Fibroblast of pulmonary artery (primary cell): ENCODE results near the gene GDPD3.
A peak's percentile ranks its signal among the peaks of the same experiment; 100 is the strongest.

Experiments
- DNase-seq: peaks from one replicate; pipeline ENCODE4 v3.0.0-alpha.2; 2010; ENCODE audit warnings: low read depth
- H3K4me3 ChIP-seq: replicated peaks from 2 replicates; pipeline ENCODE4 v1.5.1; 2011; ENCODE audit warnings: low read depth, mild to moderate bottlenecking, control low read depth, low read length, moderate library complexity
- TF ChIP-seq, protein P1 (sequence below): IDR thresholded peaks from 2 replicates; pipeline ENCODE4 v1.5.1; 2011; ENCODE audit warnings: mild to moderate bottlenecking, control low read depth, low read length, inconsistent platforms; ENCODE audit errors: missing control alignments

Gene GDPD3

DNA sequence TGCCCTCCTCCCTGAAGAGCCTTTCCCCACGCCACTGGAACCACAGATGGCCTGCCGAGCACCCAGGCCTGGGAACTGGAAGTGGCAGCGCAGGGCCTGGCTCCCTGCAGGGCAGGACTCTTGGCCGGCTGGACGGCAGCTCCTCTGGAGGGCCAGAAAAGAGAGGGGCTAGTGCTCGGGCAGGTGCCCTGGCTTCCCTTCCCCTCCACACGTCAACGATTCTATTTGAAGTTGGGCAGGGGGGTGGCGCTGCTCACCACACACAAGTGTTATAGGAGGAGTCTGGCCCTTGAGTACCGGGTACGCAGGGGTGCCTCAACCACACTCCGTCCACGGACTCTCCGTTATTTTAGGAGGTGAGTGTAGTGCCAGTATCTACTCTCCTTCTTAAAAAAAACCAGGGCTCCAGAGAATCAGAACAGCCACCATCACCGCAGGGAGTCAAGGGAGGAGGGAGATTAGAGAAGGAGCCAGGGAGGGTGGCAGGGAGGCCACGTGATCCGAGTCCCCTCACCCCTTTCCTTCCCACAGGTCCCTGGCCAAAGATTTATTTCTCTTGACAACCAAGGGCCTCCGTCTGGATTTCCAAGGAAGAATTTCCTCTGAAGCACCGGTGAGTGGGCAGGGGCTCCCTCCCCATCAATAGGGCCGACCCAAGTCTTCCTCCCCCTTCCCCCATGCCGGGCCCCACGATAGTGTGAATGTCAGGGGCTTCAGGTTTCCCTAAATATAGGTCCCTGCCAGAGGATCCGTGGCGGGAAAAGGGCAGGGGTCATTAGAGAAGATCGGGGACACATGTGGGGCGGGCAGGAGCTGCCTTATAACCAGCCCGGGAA, 49.2 kb downstream of the GDPD3 start:
- TF ChIP-seq, protein P1, sequence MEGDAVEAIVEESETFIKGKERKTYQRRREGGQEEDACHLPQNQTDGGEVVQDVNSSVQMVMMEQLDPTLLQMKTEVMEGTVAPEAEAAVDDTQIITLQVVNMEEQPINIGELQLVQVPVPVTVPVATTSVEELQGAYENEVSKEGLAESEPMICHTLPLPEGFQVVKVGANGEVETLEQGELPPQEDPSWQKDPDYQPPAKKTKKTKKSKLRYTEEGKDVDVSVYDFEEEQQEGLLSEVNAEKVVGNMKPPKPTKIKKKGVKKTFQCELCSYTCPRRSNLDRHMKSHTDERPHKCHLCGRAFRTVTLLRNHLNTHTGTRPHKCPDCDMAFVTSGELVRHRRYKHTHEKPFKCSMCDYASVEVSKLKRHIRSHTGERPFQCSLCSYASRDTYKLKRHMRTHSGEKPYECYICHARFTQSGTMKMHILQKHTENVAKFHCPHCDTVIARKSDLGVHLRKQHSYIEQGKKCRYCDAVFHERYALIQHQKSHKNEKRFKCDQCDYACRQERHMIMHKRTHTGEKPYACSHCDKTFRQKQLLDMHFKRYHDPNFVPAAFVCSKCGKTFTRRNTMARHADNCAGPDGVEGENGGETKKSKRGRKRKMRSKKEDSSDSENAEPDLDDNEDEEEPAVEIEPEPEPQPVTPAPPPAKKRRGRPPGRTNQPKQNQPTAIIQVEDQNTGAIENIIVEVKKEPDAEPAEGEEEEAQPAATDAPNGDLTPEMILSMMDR, result no peak
- no peak for DNase-seq
- peak overlapping the region; percentile 97 for H3K4me3 ChIP-seq

DNA sequence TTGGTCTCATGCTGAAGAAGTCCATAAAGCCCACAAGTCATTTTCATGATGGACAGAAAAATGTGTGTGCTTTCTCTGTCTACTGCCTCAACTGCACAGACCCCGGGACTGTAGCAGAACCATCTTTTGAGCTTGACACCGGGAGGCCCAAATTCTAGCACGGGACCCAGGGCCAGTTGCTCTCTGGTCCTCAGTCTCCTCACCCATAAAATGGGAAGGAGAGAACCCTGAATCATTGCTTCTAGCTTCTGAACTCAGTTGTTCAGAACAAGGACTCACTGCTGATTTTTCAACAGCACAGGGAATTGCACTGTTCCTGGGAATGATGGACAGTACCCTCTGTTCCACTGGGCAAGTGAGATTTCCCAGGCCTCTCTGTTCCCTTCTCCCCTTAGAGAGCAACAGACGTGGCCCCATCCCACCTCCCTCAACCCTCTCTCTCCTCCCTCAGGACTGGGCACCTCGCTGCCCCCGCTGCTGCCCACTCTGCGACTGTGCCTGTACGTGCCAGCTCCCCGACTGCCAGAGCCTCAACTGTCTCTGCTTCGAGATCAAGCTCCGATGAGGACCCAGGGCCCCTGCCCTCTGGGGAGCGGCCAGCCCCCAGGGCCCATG, 50.0 kb downstream of the GDPD3 start:
- DNase-seq, result no peak
- H3K4me3 ChIP-seq, result peak overlapping the region; percentile 97
- TF ChIP-seq, protein P1, result no peak

DNA sequence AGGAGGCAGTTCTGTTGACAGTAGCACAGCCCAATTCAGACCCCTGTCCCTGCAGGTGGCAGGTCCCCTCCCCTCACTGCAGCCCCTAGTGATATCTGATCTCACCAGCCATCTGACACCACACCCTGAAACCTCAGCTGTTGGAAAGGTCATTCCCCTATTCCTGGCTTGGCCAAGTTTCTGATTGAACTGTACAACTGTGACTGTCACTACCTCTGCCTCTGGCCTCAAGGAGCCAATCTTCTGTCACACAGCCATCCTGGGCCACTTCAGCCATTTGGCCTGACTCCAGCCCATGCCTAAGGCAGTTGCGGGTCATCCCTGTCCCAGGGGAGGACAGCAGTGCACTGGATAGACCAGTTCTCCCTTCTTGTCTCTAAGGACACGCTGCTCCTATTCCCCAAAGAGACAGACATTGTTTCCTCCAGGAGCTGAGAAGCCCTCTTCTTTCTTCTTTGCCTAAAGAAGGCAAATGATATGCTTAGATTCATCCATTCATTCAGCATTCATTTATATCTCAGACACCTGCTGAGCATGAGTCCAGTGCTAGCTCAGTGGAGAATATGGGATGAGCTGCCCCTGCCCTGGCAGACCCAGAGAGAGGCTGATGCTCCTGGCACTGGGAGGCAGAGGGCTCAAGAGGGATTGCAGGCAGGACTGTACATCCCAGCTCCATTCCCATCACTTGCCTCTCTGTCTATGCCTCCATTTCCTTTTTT, 52.3 kb downstream of the GDPD3 start:
- no peak overlapping the region for H3K4me3 ChIP-seq
- DNase-seq, result no peak
- TF ChIP-seq, protein P1, result no peak

DNA sequence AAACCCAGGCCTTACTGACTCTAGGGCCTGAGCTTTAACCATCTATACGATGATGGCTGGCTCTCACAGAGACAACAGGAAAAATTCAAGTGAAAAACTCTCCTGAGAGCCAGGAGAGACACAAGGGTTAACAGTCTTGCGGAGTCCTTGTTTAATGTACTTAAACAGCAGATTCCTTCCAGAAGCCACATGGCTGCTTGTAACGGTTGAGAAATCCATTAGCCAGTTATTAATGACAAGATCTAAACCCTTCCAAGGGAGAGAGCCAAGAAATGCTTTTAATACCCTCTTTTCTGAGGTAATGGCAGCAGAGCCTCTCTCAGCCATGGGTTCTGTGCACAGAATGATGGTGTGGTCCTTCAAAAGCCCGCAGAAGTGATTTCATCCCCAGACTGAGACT, 53.0 kb downstream of the GDPD3 start:
- TF ChIP-seq, protein P1, result no peak
- DNase-seq, result no peak
- no peak overlapping the region for H3K4me3 ChIP-seq

DNA sequence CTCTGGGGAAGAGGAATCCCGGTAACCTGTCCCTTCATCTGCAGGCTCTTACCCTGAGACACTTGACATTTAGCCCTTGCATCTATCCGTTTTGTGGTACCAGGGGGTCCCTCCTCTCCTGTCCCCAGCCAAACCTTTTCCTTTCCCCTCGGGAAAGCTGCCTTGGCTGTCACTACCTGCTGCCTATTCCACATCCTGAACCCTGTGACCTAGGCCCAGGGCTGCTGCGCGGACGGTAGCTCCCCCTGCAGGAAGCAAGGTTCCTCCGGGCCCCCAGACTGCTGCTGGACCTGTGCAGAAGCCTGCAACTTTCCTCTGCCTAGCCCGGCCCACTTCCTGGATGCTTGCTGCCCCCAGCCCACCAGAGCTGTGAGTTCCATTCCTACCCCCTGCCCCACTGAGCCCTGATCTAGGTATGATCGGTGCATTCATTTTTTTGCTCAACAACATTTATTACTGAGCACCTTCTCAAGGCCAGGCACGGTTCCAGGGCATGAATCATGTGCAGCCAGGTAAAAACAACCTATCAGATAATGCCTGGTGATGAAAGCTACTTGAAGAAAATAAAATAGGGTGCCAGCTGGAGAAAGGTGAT, 58.3 kb downstream of the GDPD3 start:
- H3K4me3 ChIP-seq, result no peak overlapping the region
- no peak for DNase-seq

More for the DNA sequence above, 58.3 kb downstream of the GDPD3 start:
- TF ChIP-seq, protein P1, result peak; percentile 65
